Stimulated activated CD8-positive, alpha-beta memory T cell treated with anti-CD3 and anti-CD28 coated beads, Interleukin-15, amount 100 ng/mL, for 4 hours (primary cell): ENCODE data around the gene CHMP4B.
"Not testable (repeated sequence)": the region's sequence is repeated elsewhere in the genome, so short reads cannot be mapped to it uniquely, and the experiment has no call there.

ENCODE experiments used
- DNase-seq, 2 donors: peaks; one replicate each; pipeline ENCODE4 v3.0.0-alpha.2; 2020; ENCODE audit warnings: low read depth in 2 of 2

Gene CHMP4B

DNA sequence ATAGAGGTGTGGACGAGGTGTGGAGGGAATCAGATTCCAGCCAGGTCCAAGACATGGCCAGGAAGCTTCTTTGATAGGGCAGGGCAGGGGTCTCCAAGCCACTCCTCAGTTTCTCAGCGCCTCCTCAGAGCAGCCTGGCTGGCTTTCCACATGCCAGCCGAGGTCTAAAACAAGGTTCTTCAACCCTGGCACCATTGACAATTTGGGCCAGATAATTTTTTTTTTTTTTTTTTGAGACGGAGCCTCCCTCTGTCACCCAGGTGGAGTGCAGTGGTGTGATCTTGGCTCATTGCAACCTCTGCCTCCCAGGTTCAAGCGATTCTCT lies 21.3 kb upstream of the CHMP4B start:
- no peak for DNase-seq

GRCh38 chr20:33790566-33790965 lies 20.6 kb upstream of the CHMP4B start:
- no peak for DNase-seq

DNA sequence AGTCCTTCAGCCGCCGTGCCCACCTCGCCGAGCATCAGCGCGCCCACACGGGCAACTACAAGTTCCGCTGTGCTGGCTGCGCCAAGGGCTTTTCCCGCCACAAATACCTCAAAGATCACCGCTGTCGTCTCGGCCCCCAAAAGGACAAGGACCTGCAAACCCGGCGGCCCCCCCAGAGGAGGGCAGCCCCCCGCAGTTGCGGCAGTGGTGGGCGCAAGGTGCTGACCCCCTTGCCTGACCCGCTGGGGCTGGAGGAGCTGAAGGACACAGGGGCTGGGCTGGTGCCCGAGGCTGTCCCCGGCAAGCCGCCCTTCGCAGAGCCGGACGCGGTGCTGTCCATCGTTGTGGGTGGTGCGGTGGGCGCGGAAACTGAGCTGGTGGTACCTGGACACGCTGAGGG lies 20.1 kb upstream of the CHMP4B start:
- no peak for DNase-seq

GRCh38 chr20:33791540-33791939 lies 19.6 kb upstream of the CHMP4B start:
- DNase-seq: no peak

- DNase-seq: no peak
Measured at GRCh38 chr20:33791959-33792597, 19.1 kb upstream of the CHMP4B start.

DNA sequence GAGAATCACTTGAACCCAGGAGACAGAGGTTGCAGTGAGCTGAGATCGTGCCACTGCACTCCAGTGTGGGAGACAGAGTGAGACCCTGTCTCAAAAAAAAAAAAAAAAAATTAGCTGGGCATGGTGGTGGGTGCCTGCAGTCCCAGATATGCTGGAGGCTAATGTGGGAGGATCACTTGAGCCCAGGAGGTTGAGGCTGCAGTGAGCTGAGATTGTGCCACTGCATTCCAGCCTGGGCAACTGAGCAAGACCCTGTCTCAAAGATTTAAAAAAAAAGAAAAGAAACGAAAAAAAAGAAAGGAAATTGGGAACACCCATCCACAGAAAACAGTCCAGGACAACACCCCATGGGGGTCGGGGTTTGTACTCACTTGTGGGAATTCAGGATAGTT lies 18.6 kb upstream of the CHMP4B start:
- not testable (repeated sequence) for DNase-seq

DNA sequence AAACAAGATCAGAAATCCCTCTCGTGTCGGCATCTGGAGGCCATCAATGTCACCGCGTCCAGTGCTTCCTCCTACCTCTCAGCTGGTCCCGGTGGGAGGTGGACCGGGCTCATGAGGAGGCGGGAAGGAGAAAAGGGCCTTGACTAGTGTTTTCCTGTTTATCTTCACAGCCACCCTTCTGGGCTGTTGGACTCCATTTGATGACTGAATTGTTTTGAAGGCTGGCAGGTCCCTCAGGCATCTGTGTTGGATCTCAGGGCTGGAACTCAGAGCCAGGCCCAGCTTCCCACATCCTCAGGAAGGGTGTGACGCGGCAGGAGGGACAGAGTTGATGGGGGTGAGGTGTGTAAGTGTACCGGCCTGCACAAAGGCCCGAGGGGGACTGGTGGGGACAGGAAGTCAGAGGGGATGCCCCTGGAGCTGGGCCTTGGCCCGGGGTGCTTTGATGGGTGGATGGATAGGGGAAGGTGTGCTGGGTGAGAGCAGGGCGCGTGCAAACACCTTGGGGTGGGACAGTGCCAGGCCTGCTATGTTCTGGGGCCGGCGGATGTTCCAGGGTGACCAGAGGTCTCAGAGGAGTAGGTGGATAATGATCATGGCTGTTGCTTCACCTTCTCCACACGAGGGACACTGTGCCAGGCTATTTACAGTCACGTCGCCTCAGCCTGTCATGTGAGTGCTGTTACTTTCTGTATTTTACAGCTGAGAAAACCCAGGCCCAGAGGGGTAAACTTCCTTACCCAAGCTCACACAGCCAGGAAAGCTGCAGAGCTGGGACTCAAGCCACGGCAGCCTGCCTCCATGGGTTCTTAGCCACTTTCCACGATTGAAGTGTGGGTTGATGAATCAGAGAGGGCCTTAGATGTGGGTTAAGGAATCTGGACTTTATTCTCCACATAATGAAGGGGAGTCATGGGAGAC lies 17.9 kb upstream of the CHMP4B start:
- DNase-seq: no peak

DNA sequence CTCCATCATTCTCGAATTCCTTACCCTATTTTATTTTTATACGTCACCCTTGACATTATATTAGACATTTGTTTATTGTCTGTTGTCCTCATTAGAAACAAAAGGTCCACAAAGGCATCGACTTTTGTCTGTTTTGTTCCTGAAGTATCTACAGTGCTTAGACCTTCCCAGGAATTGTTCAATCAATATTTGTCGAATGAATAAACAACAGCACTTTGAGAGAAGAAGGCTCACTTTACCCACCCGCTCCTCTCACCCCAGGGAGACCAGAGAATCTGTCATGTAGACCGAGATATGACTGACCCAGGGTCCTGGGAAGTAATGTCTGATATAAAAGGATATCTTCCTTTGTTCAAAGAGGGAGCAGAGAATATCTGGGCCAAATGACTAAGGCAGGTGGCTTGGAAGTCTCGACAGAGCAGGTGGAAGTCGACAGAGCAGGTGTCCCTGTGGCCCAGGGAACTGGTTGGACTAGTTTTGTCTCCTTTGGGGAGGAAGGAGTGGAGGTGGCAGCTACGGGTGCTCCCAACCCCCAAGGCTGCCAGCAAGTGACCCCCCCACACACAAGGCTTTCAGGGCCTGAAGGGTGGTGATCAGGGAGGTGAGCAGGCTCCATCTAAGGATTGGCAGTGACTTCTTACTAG lies 14.8 kb upstream of the CHMP4B start:
- no peak for DNase-seq

GRCh38 chr20:33796907-33797544 lies 14.1 kb upstream of the CHMP4B start:
- no peak for DNase-seq

GRCh38 chr20:33798444-33798843 lies 12.7 kb upstream of the CHMP4B start:
- DNase-seq: no peak

DNA sequence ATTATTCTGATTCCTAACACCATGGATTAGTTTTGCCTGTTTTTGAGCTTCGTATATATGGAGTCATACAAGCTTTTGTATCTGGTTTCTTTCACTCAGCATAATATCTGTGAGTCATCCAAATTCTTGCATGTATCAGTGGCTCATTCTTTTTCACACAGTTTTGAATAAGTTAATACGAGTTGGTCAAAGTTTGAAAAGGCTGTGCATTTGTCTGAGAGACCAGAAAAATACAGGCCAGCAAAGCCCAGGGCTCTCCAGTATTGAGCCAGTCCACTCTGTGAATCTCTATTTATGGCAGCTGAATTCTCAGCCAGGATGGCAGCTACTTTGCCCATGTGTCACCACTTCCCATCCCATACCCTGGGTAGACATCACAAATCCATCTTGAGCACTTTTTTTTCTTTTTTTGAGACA lies 7.2 kb upstream of the CHMP4B start:
- DNase-seq: no peak

DNA sequence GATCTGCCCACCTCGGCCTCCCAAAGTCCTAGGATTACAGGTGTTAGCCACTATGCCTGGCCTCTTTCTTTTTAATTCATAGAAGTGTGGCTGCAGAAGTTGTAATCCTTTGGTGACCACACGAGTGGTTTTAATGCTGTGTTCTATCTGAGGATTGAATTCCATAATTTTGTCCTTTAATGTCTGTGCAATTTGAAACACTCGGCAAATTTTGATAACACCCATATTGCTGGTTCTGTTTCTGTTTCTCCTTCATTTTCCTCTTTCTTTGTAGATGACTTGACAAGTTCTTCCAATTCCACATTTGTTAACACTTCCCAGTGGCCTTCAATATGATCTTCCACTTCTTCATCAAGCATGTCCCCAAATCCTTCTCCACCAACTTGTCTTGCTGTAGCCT lies 2.8 kb upstream of the CHMP4B start:
- no peak for DNase-seq

GRCh38 chr20:33810259-33810658 lies 889 bp upstream of the CHMP4B start:
- no peak for DNase-seq

GRCh38 chr20:33811776-33812151 lies 616 bp downstream of the CHMP4B start:
- no peak for DNase-seq

DNA sequence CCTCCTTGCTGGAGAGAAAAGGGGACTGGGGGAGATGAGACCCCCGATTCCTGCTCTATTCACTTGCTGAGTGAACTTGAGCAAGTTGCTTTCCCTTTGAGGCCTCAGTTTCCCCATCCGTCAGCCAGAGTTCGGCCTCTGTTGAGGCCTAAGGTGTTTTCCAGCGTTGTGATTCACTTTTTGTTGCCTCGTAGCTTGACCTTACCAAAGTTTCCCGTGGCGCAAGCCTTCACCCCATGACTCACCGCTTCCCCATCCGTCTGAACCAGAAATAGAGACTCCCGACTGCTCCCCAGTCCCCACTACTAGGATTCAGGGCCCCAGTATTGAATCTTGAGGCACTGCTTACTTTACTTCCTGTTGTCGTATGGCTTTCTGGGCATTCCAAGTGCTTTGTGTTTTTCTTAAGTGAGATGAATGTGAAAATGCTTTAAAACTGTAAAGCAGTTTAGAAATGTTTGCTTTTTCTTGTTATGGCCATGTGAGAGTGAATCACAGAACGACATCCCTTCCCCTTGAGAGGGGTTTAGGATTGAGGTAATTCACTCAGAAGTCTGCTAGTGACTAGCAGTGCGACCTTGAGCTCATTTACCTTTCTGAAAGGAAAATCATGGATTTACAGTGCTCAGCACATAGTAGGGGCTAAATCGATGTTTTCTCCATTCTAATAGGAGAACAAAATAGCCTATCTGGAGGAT lies 1.2 kb downstream of the CHMP4B start:
- DNase-seq: no peak

DNA sequence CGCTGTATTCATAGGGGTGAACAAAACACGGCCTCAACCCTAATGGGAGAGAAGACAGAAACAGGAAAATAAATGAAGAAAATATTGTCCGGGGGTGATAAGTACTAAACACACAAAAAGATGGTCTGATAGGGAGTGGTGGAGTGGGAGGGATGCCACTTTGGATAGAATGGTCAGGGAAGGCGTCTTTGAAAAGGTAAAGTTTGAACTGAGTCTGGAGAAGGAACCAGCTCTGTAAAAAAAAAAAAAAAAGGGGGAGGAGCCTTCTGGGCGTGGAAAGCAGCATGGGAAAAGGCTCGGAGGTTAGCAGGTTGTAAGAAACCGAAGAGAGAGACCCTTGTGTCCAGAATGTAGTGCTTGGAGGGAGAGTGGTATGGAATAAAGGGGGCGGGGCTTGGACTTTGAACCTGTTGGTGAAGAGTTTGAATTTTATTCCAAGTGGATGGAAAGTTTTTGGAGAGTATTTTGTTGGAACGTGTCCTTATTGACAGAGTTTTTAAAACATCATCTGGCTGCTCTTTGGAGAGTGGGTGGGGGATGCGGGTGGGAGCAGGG lies 1.8 kb downstream of the CHMP4B start:
- DNase-seq: no peak

DNA sequence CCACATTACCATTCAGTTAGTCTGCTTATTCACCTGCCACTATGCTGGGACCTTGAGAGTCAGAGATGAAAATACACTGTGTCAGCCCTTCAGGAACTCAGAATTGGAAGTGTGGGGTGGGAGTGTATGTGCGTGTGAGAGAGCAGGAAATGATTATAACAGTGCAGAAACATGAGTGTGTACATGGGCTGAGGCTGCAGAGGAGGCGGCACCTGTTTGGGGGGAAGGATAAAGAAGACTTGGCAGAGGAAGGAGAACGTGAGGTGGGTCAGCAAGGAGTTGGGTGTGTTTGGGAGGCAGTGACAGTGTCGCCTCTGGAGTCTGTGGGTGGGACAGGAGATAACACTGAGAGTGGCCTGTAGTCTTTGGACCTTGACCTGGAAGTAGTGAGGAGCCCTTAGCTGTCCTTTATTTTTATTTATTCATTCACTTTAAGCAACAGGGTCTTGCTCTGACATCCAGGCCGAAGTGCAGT lies 3.1 kb downstream of the CHMP4B start:
- no peak for DNase-seq

DNA sequence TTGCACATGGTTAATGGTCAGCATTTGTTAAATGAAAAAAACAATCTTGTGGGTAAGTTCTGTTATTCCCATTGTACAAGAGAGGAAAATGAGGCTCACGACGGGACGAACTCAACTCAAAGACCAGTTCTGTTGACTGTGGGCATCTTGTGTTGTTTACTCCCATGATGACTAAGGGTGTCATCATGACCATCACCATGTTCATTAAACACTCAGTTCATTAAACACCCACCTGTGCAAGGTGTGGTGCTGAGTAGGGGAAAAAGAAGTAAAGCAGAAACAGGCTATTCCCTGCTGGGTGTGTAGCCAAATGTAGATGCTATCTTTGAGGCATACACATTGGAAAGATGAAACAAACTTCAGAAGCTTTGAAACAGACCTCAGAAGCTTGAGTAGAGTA lies 4.5 kb downstream of the CHMP4B start:
- DNase-seq: no peak

DNA sequence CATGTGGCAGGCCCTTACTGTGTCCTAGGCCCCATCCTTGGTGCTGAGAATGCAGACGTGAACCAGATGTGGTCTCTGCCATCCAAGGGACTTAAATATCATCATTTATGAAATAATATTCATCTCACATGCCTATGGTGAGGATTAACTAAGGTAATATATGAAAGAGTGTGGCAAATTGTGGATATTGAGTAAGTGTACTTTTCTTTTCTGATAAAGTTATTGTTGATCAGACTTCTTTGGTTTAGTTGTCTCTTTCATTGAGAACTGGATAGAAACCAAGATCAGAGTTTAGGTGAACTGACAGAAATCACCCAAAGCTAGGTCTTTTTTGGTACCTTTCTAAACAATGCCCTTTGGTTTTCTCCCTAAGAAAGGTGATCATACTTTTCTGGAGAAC lies 5.0 kb downstream of the CHMP4B start:
- no peak for DNase-seq

- DNase-seq: no peak
Measured at GRCh38 chr20:33817411-33817810, 6.3 kb downstream of the CHMP4B start.

DNA sequence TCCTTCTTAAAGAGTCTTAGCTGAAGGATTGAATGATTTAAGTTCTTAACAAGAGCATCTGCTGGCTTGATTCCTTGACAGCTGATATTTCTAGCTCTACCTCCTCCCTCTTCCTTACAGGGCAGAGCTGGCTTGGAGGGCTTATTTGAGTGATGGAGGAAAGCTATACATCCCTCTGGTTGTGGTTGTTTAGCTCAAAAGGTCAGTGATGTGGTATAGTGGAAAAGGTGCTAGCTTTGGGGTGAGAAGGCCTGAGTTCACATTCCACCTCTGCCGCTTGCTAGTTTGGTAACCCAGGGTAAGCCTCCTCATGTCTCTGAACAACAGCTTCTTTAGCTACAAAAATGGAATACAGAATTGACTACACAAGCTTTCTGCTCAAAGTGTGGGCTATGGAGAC lies 8.3 kb downstream of the CHMP4B start:
- DNase-seq: no peak
